Neural cell (in vitro differentiated cells): ENCODE measurements around the gene ZFYVE28. TPM values are rescaled to one million over a fixed set of nuclear protein-coding genes. Genes with fewer than 3 reads are reported as not detected.

Experiments used
- H2AFZ ChIP-seq: fragments of 200-600, 300-800 bp; sonication (generic), shearing (Covaris generic); 2 replicates; pipeline ENCODE4 v1.6.0; 2014; ENCODE audit warnings: low read depth, mild to moderate bottlenecking, antibody characterized with exemption, low read length, moderate library complexity
- H3F3A ChIP-seq: fragments of 200-600 bp; shearing (Covaris generic); 2 replicates; pipeline ENCODE4 v1.6.1; 2016; ENCODE audit warnings: mild to moderate bottlenecking, moderate library complexity, mixed read lengths, antibody characterized with exemption, low read length; ENCODE audit not compliant: insufficient read depth, poor library complexity, severe bottlenecking
- H3K27ac ChIP-seq: fragments of 200-600, 300-800 bp; sonication (generic), shearing (Covaris generic); 2 replicates; pipeline ENCODE4 v1.5.1; 2014; ENCODE audit warnings: mild to moderate bottlenecking, low read length, moderate library complexity
- H3K27me3 ChIP-seq: fragments of 300-800, 200-600 bp; sonication (generic), shearing (Covaris generic); 2 replicates; pipeline ENCODE4 v1.6.0; 2014; ENCODE audit warnings: mild to moderate bottlenecking, low read depth, low read length, moderate library complexity; ENCODE audit not compliant: insufficient read depth
- H3K36me3 ChIP-seq: fragments of 300-800, 200-600 bp; sonication (generic), shearing (Covaris generic); 2 replicates; pipeline ENCODE4 v1.5.1; 2014; ENCODE audit warnings: mild to moderate bottlenecking, antibody characterized with exemption, low read length, moderate library complexity; ENCODE audit not compliant: insufficient read depth
- H3K4me2 ChIP-seq: fragments of 300-800, 200-600 bp; sonication (generic), shearing (Covaris generic); 2 replicates; pipeline ENCODE4 v1.6.0; 2014; ENCODE audit warnings: mild to moderate bottlenecking, low read length
- H3K4me3 ChIP-seq: fragments of 300-800, 200-600 bp; sonication (generic), shearing (Covaris generic); 2 replicates; pipeline ENCODE4 v1.5.1; 2014; ENCODE audit warnings: mild to moderate bottlenecking, low read length, moderate library complexity
- H3K79me2 ChIP-seq: fragments of 200-600 bp; shearing (Covaris generic); replicated peaks from 2 replicates; pipeline ENCODE4 v1.6.0; 2014; ENCODE audit warnings: mild to moderate bottlenecking, low read length, moderate library complexity; ENCODE audit not compliant: insufficient read depth
- H3K9ac ChIP-seq: fragments of 300-800, 200-600 bp; sonication (generic), shearing (Covaris generic); 2 replicates; pipeline ENCODE4 v1.6.1; 2016; ENCODE audit warnings: mild to moderate bottlenecking, low read length, mixed read lengths
- H3K9me2 ChIP-seq: fragments of 200-600 bp; shearing (Covaris generic); 2 replicates; pipeline ENCODE4 v1.6.1; 2016; ENCODE audit warnings: mild to moderate bottlenecking, low read length, mixed read lengths; ENCODE audit not compliant: insufficient read depth
- H3K9me3 ChIP-seq: fragments of 200-600, 300-800 bp; sonication (generic), shearing (Covaris generic); 2 replicates; pipeline ENCODE4 v1.6.1; 2016; ENCODE audit warnings: mild to moderate bottlenecking, mixed run types, low read length, moderate library complexity, mixed read lengths
- H4K20me1 ChIP-seq: fragments of 200-600 bp; shearing (Covaris generic); 2 replicates; pipeline ENCODE4 v1.6.1; 2016; ENCODE audit warnings: mild to moderate bottlenecking, mixed run types; ENCODE audit not compliant: insufficient read depth
- EP300 ChIP-seq: fragments of 450-650 bp; conservative IDR thresholded peaks from 2 replicates; pipeline ENCODE4 v1.6.1; 2014; ENCODE audit warnings: antibody characterized with exemption, mild to moderate bottlenecking, moderate library complexity; ENCODE audit not compliant: poor library complexity, severe bottlenecking
- EZH2 ChIP-seq: fragments of 200-600, 300-800 bp; shearing (Covaris generic), sonication (generic); IDR thresholded peaks from 2 replicates; pipeline ENCODE4 v1.6.1; 2014; ENCODE audit warnings: antibody characterized with exemption, low read length, borderline replicate concordance, mild to moderate bottlenecking; ENCODE audit not compliant: insufficient read depth, poor library complexity, severe bottlenecking
- MXI1 ChIP-seq: fragments of 450-650 bp; conservative IDR thresholded peaks from 2 replicates; pipeline ENCODE4 v1.6.1; 2014; ENCODE audit warnings: antibody characterized with exemption, mild to moderate bottlenecking; ENCODE audit not compliant: poor library complexity, severe bottlenecking
- POLR2AphosphoS5 ChIP-seq: IDR thresholded peaks from 2 replicates; pipeline ENCODE4 v1.6.1; 2012
- RAD21 ChIP-seq: fragments of 450-650 bp; conservative IDR thresholded peaks from 2 replicates; pipeline ENCODE4 v1.6.1; 2014; ENCODE audit warnings: antibody characterized with exemption, mild to moderate bottlenecking, moderate library complexity
- SMC3 ChIP-seq: fragments of 450-650 bp; conservative IDR thresholded peaks from 2 replicates; pipeline ENCODE4 v1.6.1; 2014; ENCODE audit warnings: antibody characterized with exemption, mild to moderate bottlenecking, moderate library complexity; ENCODE audit not compliant: poor library complexity
- TAF1 ChIP-seq: IDR thresholded peaks from 2 replicates; pipeline ENCODE4 v1.6.1; 2012; ENCODE audit warnings: low read depth
- polyA plus RNA-seq: library from polyadenylated mRNA; depleted of rRNA; stranded (reverse); fragments of >200 nt; gene quantifications from 2 replicates; pipeline ENCODE4 v1.2.3, GENCODE V29; 2014
- TF ChIP-seq, protein P1 (sequence below): IDR thresholded peaks from 2 replicates; pipeline ENCODE4 v1.6.1; 2012; ENCODE audit warnings: borderline replicate concordance
- TF ChIP-seq, protein P2 (sequence below): fragments of 450-650 bp; IDR thresholded peaks from 2 replicates; pipeline ENCODE4 v1.5.1; 2014; ENCODE audit warnings: antibody characterized with exemption, mild to moderate bottlenecking, moderate library complexity; ENCODE audit not compliant: poor library complexity, severe bottlenecking

The ZFYVE28 gene
- polyA plus RNA-seq, 1 donor from 2014 or later: 2.4 TPM

GRCh38 chr4:2261110-2261852, 157.2 kb downstream of the ZFYVE28 start:
- H3K4me2 ChIP-seq: peak overlapping the region; percentile 44
- no peaks in the 10 kb centered on the region for H3K36me3 ChIP-seq
- no peaks in the 10 kb centered on the region for H3F3A ChIP-seq
- TF ChIP-seq, protein P1, sequence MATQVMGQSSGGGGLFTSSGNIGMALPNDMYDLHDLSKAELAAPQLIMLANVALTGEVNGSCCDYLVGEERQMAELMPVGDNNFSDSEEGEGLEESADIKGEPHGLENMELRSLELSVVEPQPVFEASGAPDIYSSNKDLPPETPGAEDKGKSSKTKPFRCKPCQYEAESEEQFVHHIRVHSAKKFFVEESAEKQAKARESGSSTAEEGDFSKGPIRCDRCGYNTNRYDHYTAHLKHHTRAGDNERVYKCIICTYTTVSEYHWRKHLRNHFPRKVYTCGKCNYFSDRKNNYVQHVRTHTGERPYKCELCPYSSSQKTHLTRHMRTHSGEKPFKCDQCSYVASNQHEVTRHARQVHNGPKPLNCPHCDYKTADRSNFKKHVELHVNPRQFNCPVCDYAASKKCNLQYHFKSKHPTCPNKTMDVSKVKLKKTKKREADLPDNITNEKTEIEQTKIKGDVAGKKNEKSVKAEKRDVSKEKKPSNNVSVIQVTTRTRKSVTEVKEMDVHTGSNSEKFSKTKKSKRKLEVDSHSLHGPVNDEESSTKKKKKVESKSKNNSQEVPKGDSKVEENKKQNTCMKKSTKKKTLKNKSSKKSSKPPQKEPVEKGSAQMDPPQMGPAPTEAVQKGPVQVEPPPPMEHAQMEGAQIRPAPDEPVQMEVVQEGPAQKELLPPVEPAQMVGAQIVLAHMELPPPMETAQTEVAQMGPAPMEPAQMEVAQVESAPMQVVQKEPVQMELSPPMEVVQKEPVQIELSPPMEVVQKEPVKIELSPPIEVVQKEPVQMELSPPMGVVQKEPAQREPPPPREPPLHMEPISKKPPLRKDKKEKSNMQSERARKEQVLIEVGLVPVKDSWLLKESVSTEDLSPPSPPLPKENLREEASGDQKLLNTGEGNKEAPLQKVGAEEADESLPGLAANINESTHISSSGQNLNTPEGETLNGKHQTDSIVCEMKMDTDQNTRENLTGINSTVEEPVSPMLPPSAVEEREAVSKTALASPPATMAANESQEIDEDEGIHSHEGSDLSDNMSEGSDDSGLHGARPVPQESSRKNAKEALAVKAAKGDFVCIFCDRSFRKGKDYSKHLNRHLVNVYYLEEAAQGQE: no peak
- peak; percentile 89 for TF ChIP-seq MXI1
- peak overlapping the region; percentile 89 for H3K4me3 ChIP-seq
- H3K27ac ChIP-seq: no peak overlapping the region
- no peaks in the 10 kb centered on the region for H3K9me2 ChIP-seq
- no peaks in the 10 kb centered on the region for H3K27me3 ChIP-seq
- H3K9ac ChIP-seq: peak overlapping the region; percentile 70
- H3K79me2 ChIP-seq: peaks cover 32% of the 10 kb centered on the region
- H3K9me3 ChIP-seq: no peaks in the 10 kb centered on the region
- no peak overlapping the region for H2AFZ ChIP-seq
- H4K20me1 ChIP-seq: peaks cover 29% of the 10 kb centered on the region

DNA sequence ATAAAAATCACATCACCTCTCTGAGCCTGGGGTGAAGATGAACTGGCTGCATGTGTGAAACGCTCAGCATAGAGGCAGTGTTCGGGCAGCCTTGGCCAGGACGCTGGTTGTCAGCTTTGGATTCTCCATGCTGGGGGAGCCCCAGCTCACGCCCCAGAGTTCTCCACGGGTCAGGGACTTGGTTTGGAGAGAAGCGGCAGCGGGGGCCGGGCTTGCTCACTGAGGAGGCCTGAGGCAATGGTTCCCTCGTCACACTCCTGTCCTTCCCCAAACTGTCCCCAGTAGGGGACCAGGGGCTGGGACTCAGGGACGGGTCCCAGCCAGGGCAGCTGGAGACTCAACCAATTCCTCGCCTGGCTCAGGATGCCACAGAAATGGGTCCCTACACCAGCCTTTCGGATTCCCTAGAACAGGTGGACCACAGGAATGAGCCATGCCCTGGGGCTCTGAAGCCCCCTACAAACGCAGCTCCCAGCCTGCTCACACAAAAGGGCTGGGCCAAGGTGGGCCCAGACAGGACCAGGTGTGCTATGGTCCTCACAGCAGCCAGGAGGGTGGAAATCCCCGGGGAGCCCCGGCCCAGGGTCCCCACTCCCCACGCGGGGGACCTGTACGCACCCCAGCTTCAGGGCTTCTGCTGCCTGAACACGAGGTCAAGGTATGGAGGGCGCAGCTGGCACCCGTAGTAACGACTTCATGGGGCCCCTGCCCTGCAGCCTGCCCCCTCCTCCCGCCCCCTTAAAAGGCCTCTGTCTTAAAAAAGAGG, 157.9 kb downstream of the ZFYVE28 start:
- H3K79me2 ChIP-seq: peaks cover 32% of the 10 kb centered on the region
- no peaks in the 10 kb centered on the region for H3K9me3 ChIP-seq
- TF ChIP-seq, protein P1: no peak
- no peak for TF ChIP-seq POLR2AphosphoS5
- no peak for TF ChIP-seq EP300
- TF ChIP-seq EZH2: no peak
- no peak for TF ChIP-seq MXI1
- no peak for TF ChIP-seq RAD21
- TF ChIP-seq SMC3: no peak
- TF ChIP-seq, protein P2, sequence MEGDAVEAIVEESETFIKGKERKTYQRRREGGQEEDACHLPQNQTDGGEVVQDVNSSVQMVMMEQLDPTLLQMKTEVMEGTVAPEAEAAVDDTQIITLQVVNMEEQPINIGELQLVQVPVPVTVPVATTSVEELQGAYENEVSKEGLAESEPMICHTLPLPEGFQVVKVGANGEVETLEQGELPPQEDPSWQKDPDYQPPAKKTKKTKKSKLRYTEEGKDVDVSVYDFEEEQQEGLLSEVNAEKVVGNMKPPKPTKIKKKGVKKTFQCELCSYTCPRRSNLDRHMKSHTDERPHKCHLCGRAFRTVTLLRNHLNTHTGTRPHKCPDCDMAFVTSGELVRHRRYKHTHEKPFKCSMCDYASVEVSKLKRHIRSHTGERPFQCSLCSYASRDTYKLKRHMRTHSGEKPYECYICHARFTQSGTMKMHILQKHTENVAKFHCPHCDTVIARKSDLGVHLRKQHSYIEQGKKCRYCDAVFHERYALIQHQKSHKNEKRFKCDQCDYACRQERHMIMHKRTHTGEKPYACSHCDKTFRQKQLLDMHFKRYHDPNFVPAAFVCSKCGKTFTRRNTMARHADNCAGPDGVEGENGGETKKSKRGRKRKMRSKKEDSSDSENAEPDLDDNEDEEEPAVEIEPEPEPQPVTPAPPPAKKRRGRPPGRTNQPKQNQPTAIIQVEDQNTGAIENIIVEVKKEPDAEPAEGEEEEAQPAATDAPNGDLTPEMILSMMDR: no peak
- no peak for TF ChIP-seq TAF1
- peak overlapping the region; percentile 44 for H3K4me2 ChIP-seq
- H3K36me3 ChIP-seq: no peaks in the 10 kb centered on the region
- H3K9me2 ChIP-seq: no peaks in the 10 kb centered on the region
- H3K9ac ChIP-seq: peak overlapping the region; percentile 70
- H3K27me3 ChIP-seq: no peaks in the 10 kb centered on the region
- H3K27ac ChIP-seq: no peak overlapping the region
- H4K20me1 ChIP-seq: peaks cover 37% of the 10 kb centered on the region
- H3F3A ChIP-seq: no peaks in the 10 kb centered on the region
- H2AFZ ChIP-seq: no peak overlapping the region
- H3K4me3 ChIP-seq: peak overlapping the region; percentile 89
